BE2C (cell line): ENCODE results near the gene GFOD1.

Experiments
- DNase-seq: peaks from one replicate; pipeline ENCODE4 v3.0.0-alpha.2; 2020
- H3K27me3 ChIP-seq: fragments of 250-450 bp; sonication (Bioruptor Pico); 2 replicates; pipeline ENCODE4 v1.5.1; 2020; ENCODE audit warnings: mild to moderate bottlenecking
- H3K36me3 ChIP-seq: fragments of 250-450 bp; sonication (Bioruptor Pico); 2 replicates; pipeline ENCODE4 v1.5.1; 2020; ENCODE audit warnings: mild to moderate bottlenecking
- H3K4me1 ChIP-seq: fragments of 250-450 bp; sonication (Bioruptor Pico); 2 replicates; pipeline ENCODE4 v1.5.1; 2020
- H3K4me3 ChIP-seq: 2 replicates; pipeline ENCODE4 v1.5.1; 2011; ENCODE audit warnings: low read depth, low read length
- H3K9me3 ChIP-seq: fragments of 250-450 bp; sonication (Bioruptor Pico); 2 replicates; pipeline ENCODE4 v1.5.1; 2020
- TF ChIP-seq, protein P1 (sequence below): IDR thresholded peaks from 2 replicates; pipeline ENCODE4 v1.5.1; 2012; ENCODE audit warnings: mild to moderate bottlenecking, low read depth, low read length

Gene GFOD1

DNA sequence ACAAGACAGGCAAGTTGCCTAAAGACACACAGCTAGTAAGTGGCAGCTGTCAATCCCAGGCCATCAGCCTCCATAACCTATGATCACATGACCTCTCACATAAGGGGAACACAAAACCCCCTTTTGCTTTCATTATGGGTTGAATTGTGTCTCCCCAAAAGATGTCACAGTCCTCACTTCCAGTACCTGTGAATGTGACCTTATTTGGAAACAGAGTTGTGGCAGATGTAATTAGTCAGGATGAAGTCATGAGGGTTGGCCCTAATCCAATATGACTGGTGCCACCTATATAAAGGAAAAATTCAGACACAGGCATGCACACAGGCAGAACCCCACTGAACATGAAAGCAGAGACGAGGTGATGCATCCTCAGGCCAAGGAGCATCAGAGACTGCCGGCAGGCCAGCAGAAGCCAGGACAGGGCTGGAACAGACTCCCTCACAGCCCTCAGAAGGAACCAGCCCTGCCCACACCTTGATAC lies 33.6 kb downstream of the GFOD1 start:
- DNase-seq, result peak; percentile 24
- Histone ChIP-seq H3K36me3 (no peaks in the 10 kb centered on the region), H3K27me3 (no peaks in the 10 kb centered on the region), H3K9me3 (no peaks in the 10 kb centered on the region), H3K4me3 (no peak overlapping the region), H3K4me1 (peaks cover 22% of the 10 kb centered on the region)
- TF ChIP-seq, protein P1, sequence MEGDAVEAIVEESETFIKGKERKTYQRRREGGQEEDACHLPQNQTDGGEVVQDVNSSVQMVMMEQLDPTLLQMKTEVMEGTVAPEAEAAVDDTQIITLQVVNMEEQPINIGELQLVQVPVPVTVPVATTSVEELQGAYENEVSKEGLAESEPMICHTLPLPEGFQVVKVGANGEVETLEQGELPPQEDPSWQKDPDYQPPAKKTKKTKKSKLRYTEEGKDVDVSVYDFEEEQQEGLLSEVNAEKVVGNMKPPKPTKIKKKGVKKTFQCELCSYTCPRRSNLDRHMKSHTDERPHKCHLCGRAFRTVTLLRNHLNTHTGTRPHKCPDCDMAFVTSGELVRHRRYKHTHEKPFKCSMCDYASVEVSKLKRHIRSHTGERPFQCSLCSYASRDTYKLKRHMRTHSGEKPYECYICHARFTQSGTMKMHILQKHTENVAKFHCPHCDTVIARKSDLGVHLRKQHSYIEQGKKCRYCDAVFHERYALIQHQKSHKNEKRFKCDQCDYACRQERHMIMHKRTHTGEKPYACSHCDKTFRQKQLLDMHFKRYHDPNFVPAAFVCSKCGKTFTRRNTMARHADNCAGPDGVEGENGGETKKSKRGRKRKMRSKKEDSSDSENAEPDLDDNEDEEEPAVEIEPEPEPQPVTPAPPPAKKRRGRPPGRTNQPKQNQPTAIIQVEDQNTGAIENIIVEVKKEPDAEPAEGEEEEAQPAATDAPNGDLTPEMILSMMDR, result no peak

DNA sequence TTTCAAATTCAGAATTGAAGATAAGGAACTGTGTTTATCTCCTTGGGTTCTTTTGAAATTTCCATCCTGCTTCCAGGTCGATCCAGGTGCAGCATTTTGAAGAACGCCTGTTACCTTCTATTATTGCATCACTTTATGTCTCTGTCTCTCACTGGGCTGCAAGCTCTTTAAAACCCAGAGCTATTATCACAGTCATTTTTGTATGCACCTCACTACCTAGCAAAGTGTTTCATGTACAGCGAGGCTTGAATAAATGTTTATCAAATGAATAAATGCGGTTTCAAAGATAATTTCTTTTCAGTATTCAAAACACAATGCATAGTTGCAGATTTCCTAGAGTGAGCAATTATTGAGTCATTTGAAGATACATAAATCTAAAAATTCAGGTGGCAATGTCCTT lies 34.2 kb downstream of the GFOD1 start:
- Histone ChIP-seq H3K27me3 (no peaks in the 10 kb centered on the region), H3K4me1 (peaks cover 22% of the 10 kb centered on the region), H3K36me3 (no peaks in the 10 kb centered on the region), H3K9me3 (no peaks in the 10 kb centered on the region), H3K4me3 (no peak overlapping the region)
- TF ChIP-seq, protein P1, result no peak
- no peak for DNase-seq

DNA sequence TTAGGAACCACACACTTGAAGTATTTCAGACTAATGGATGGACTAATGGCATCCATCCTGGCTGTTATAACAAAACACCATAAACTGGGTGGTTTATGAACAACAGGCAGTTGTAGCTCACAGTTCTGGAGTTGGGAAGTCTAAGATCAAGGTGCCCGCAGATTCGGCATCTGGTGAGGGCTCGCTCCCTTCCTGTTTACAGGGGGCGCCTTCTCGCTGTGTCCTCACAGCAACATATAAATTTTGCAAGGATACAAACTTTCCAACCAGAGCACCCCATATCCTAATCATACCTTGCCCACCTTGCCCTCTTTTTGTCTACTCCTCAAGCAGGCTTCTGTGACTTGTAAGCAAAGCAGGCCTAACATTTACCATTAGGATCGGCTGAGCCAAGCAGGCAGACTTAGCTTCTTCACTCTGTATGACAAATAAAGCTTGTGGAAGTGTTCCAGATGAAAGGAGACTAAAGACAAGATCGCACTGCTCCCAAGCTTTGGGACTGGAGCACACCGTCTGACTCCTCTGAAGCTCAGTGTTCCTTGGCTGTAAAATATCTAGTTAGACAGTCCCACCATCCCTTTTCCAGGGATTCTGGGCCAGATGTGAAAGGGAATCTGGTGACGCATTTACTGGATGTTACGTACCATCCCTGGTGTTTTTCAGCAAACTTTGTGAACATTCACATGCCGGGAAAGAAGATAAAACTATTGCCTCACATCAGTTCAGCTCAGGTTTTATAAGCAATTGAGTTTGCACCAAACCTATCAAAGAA lies 34.9 kb downstream of the GFOD1 start:
- Histone ChIP-seq H3K27me3 (no peaks in the 10 kb centered on the region), H3K9me3 (no peaks in the 10 kb centered on the region), H3K36me3 (no peaks in the 10 kb centered on the region), H3K4me3 (no peak overlapping the region), H3K4me1 (peaks cover 22% of the 10 kb centered on the region)
- DNase-seq, result no peak
- TF ChIP-seq, protein P1, result no peak

DNA sequence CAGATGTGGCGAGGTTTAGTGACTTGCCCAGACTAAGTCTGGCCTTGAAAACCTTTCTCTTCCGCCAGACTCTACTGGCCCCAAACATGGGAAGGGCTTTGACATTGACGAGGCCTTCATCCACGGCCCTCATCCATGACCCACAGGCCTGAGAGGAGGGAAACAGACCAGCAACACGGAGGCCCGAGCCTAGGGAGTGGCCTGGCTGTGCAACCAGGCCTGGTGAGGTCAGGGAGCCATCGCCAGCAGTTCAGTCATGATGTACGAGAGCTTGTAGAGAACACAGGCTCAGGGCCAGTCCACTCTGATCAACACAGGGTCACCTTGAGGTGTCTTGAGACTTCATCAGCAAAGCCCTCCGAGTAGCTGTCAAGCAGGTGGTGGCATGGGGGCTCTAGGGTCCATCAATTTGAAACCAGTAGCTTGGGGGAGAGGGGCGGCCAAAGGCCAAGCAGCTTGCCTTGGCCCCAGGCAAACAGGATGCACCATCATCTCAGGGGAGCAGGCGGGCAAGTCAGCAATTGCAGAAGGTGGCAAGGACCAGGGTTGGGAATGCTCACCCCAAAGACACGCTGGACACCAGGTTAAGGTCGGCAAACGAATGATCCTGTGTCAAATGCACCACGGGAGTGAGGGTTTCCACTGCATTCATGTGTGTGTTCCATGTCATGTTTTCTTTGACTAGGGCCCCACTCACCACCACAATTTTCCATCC lies 36.1 kb downstream of the GFOD1 start:
- TF ChIP-seq, protein P1, result no peak
- H3K9me3 ChIP-seq, result no peaks in the 10 kb centered on the region
- no peaks in the 10 kb centered on the region for H3K36me3 ChIP-seq
- H3K4me1 ChIP-seq, result peaks cover 22% of the 10 kb centered on the region
- no peaks in the 10 kb centered on the region for H3K27me3 ChIP-seq
- DNase-seq, result no peak
- no peak overlapping the region for H3K4me3 ChIP-seq

DNA sequence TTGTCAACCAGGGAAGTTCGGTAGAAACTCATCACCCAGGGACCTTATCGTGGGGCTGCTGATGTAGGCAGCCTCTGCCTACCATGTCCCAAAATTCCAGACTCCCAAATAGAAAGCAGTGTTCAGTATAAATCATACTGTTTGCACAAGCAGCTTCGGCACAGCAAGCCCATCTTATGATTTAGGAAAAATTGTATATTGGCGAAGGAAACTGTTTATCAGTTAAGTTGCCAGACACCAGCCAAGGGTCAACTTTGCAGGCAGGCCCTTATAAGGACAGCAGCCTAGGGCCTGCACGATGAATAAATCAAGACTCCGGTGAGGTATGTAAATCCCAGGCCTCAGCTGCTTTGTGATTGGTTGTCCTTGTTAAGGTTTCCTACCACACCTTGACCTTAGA lies 36.8 kb downstream of the GFOD1 start:
- TF ChIP-seq, protein P1, result no peak
- no peaks in the 10 kb centered on the region for H3K27me3 ChIP-seq
- H3K9me3 ChIP-seq, result no peaks in the 10 kb centered on the region
- peaks cover 25% of the 10 kb centered on the region for H3K4me1 ChIP-seq
- no peak overlapping the region for H3K4me3 ChIP-seq
- no peaks in the 10 kb centered on the region for H3K36me3 ChIP-seq
- no peak for DNase-seq
